Tibial artery (tissue), 4 donors: ENCODE results near the gene NDRG4.

Experiments
- DNase-seq, 2 donors: peaks; one replicate each; pipeline ENCODE4 v3.0.0-alpha.2; 2019
- H3K27ac ChIP-seq, 2 donors: fragments of 200-600 bp; sonication (generic) in 1 of 2; 1 replicate in 1 of 2; 2 replicates in 1 of 2; pipeline ENCODE4 v1.5.1; 2018 to 2019; ENCODE audit warnings: mild to moderate bottlenecking in 1 of 2
- H3K27me3 ChIP-seq, 2 donors: fragments of 200-600 bp; sonication (generic) in 1 of 2; one replicate each; pipeline versions ENCODE4 v1.5.1 to v1.6.0; 2016 to 2019
- H3K36me3 ChIP-seq, 3 donors: fragments of 200-600 bp; sonication (generic) in 2 of 3; one replicate each; pipeline ENCODE4 v1.5.1; 2016 to 2019; ENCODE audit warnings: mild to moderate bottlenecking in 2 of 3
- H3K4me1 ChIP-seq, 4 donors: fragments of 200-600 bp; sonication (generic) in 2 of 4; 1 replicate in 3 of 4; 2 replicates in 1 of 4; pipeline ENCODE4 v1.5.1; 2016 to 2019
- H3K4me3 ChIP-seq, 2 donors: fragments of 200-600 bp; sonication (generic) in 1 of 2; 1 replicate in 1 of 2; 2 replicates in 1 of 2; pipeline ENCODE4 v1.5.1; 2018 to 2019; ENCODE audit warnings: mild to moderate bottlenecking in 2 of 2
- H3K9me3 ChIP-seq, 3 donors: fragments of 200-600 bp; sonication (generic) in 1 of 3; one replicate each; pipeline ENCODE4 v1.5.1; 2016 to 2019
- intact Hi-C: fragments of 100-400 bp; cut with DNase I; formaldehyde crosslinking; loops from one replicate; pipeline ENCODE4 v1.15.0; 2023; ENCODE audit warnings: low total_unique reads
- TF ChIP-seq, protein P1 (sequence below), 2 experiments: fragments of 200-600 bp in 1 of 2; fragments of 450-650 bp in 1 of 2; IDR thresholded peaks; one replicate each; pipeline ENCODE4 v1.5.1; 2017 to 2019; ENCODE audit warnings: antibody characterized with exemption in 2 of 2, mild to moderate bottlenecking in 1 of 2, moderate library complexity in 1 of 2

The NDRG4 gene

DNA sequence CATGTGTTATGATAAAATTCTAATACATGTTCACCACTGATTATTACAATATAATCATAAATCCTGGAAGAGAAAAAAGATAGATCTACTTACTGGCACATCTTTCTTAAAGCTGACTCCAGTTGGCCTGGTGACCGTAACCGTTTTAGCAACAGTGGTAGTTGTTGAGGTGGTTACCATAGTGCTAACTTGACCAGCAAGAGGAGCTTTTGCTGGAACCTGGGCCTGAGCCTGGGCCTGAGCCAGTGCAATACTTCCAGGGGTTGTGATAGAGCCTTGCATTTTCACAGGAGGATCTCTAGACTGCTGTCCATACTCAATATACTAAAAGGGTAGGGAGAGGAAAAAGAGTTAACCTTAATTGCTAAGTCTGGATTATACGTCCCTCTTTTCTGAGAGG lies 51.6 kb downstream of the NDRG4 start:
- no peaks in the 10 kb centered on the region for H3K4me1 ChIP-seq
- no peak overlapping the region for H3K4me3 ChIP-seq
- no peaks in the 10 kb centered on the region for H3K27me3 ChIP-seq
- intact Hi-C loops: no loop called here
- TF ChIP-seq, protein P1, sequence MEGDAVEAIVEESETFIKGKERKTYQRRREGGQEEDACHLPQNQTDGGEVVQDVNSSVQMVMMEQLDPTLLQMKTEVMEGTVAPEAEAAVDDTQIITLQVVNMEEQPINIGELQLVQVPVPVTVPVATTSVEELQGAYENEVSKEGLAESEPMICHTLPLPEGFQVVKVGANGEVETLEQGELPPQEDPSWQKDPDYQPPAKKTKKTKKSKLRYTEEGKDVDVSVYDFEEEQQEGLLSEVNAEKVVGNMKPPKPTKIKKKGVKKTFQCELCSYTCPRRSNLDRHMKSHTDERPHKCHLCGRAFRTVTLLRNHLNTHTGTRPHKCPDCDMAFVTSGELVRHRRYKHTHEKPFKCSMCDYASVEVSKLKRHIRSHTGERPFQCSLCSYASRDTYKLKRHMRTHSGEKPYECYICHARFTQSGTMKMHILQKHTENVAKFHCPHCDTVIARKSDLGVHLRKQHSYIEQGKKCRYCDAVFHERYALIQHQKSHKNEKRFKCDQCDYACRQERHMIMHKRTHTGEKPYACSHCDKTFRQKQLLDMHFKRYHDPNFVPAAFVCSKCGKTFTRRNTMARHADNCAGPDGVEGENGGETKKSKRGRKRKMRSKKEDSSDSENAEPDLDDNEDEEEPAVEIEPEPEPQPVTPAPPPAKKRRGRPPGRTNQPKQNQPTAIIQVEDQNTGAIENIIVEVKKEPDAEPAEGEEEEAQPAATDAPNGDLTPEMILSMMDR (IDR thresholded peaks at IDR 0.05): no peak
- no peak overlapping the region for H3K27ac ChIP-seq
- H3K9me3 ChIP-seq: no peaks in the 10 kb centered on the region
- H3K36me3 ChIP-seq: peaks cover 79 to 94% (median 82%) of the 10 kb centered on the region in 3 donors
- no peak for DNase-seq

DNA sequence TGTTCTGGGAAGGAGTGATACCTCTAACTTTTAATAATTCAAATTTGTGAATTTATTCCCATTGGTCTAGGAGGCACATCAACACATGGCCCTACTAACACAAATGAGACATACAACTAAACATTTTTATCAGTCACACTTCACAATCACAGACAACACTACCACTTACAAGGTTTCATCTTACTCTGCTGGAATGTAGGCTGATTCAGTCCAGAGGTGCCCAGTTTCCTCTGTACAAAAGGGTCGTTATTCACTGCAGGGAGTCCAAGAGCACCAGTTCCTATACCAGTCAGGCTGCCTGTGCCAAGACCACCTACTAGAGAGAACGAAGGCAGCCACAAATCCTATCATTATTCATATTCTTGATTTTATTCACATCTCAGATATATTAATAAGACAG lies 56.7 kb downstream of the NDRG4 start:
- H3K36me3 ChIP-seq: peaks cover 53 to 94% (median 81%) of the 10 kb centered on the region in 3 donors
- intact Hi-C loops: no loop called here

More for the DNA sequence above, 56.7 kb downstream of the NDRG4 start:
- Histone ChIP-seq H3K4me1 (no peaks in the 10 kb centered on the region), H3K9me3 (no peaks in the 10 kb centered on the region), H3K27me3 (no peaks in the 10 kb centered on the region), H3K4me3 (no peak overlapping the region), H3K27ac (no peak overlapping the region)
- TF ChIP-seq, protein P1 (IDR thresholded peaks at IDR 0.05): no peak
- no peak for DNase-seq
